SW480 (cell line): Measurements from ENCODE around the gene CCR7.
A peak's percentile ranks its signal among the peaks of the same experiment; 100 is the strongest.
"Not testable (repeated sequence)": the region's sequence is repeated elsewhere in the genome, so short reads cannot be mapped to it uniquely, and the experiment has no call there.

Experiments
- DNase-seq: peaks from one replicate; pipeline ENCODE4 v3.0.0-alpha.2; 2016; ENCODE audit warnings: low spot score

CCR7 gene

GRCh38 chr17:40597156-40597555 is 31.9 kb upstream of the CCR7 start:
- DNase-seq: no peak

GRCh38 chr17:40596261-40596919 is 31.1 kb upstream of the CCR7 start:
- peak; percentile 85 for DNase-seq

- DNase-seq: no peak
Measured at GRCh38 chr17:40590742-40591141, 25.5 kb upstream of the CCR7 start.

GRCh38 chr17:40588552-40588951 is 23.3 kb upstream of the CCR7 start:
- no peak for DNase-seq

GRCh38 chr17:40586264-40586663 is 21.0 kb upstream of the CCR7 start:
- not testable (repeated sequence) for DNase-seq

GRCh38 chr17:40584950-40585349 is 19.7 kb upstream of the CCR7 start:
- DNase-seq: not testable (repeated sequence)

DNA sequence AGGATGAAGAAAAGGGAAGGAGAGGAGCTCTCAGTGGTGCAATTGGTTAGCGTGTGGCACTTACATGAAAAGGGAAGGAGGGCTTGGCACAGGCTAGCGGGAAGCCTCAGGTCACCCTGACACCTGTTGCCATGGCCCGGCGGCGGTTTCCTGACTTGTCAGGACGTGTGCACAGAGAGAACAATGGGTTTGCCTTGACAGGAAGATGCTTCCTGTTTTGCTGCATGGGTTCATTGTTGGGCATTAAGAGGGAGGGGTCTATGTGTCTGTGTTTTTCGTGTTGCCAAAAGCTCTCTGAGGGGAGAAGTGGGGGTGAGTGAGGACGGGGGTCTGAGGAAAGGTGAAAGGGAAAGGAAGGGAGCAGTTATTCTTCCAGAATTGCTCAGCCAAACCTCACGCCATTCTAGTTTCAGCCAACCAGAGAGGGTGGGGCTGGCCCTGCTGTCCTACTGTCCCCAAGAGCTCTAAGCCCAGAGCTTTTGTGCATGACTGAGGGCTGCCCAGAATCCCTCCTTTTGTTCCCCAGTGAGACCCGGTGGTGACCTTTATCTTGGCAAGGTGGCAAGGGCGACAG is 17.1 kb upstream of the CCR7 start:
- DNase-seq: peak; percentile 59

GRCh38 chr17:40580140-40580539 is 14.9 kb upstream of the CCR7 start:
- DNase-seq: no peak

- DNase-seq: no peak
Measured at GRCh38 chr17:40579471-40579870, 14.2 kb upstream of the CCR7 start.

GRCh38 chr17:40577611-40578065 is 12.4 kb upstream of the CCR7 start:
- no peak for DNase-seq

DNA sequence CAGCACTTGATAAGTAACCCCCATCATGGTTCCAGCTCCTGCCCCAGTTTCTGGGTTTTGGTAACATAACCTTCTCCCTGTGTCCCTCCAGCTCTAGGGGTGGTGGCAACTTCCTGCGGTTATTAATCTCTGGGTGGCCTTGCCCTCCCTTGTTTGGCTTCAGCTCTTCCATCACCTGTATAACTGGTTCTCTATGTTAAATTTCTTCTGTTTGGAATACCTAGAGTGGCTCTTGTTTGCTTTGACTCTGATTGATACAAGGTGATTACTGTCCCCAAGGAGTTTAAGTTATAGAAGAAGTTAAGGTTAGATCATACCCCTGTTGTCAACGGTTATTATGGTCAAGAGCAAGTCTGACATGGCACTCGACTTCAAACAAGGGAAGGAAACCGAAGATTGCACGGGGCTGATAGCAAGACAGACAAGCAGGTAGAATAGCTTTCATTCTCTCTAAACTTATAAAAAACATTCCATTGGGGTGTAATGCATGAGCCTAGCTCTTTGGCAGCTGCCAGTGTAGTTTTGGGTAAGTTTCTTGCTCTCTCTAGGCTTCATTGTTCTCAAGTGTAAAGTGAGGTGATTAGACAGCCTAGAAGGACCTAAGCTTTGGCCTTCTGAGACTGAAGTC is 11.0 kb upstream of the CCR7 start:
- no peak for DNase-seq

DNA sequence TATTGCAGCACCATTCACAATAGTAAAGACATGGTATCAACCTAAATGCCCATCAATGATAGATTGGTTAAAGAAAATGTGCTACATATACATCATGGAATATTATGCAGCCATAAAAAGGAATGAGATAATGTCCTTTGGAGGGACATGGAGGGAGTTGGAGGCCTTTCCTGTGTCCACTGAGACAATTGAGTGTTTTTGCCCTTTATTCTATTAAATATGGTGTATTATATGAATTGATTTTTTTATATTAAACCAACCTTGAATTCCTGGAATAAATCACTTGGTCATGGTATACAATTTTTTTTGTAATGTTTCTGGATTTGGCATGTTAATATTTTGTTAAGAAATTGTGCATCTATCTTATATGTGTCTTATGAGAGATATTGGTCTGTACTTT is 9.0 kb upstream of the CCR7 start:
- DNase-seq: no peak

DNA sequence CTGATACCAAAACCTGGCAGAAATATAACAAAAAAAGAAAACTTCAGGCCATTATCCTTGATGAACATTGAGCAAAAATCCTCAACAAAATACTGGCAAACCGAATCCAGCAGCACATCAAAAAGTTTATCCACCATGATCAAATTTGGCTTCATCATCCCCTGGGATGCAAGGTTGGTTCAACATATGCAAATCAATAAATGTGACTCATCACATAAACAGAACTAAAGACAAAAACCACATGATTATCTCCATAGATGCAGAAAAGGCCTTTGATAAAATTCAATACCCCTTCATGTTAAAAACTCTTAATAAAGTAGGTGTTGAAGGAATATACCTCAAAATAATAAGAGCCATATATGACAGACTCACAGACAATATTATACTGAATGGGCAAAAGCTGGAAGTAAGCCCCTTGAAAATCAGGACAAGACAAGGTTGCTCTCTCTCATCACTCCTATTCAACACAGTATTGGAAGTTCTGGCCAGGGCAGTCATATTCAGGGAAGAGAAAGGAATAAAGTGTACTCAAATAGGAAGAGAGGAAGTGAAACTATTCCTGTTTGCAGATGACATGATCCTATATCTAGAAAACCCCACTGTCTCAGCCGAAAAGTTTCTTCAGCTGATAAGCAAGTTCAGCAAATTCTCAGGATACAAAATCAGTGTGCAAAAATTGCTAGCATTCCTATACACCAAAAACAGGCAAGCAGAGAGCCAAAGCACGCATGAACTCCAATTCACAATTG is 7.1 kb upstream of the CCR7 start:
- not testable (repeated sequence) for DNase-seq

DNA sequence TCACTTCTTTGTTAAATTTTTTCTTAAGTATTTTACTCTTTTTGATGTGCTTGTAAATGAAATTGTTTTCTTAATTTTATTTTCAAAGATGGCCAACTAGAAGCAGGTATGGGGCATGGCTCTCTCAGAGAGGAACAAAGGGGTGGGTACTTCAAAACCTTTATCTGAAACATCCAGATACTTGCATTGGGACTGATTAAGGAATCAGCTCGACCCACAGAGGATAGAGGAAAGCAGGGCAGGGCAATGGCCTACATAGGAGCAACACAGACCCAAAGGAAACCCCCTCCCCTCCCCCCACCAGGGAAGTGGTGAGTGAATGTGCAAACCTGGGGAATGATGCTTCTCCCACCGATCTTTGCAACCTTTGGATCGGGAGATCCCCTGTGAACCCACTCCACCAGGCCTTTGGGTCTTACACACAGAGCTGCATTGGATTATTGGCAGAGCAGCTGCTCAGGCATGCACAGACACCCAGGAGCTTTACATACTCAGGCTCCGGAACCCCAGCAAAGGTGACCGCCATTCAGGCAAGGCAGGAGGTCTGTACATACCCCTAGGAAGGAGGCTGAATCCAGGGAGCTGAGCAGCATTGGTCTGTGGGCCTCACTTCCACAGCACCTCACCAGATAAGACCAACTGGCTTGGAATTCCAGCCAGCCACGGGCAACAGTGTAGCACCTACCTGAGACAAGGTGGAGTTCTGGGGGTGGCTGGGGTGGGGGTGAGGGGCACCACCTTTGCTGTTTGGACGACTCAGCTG is 3.0 kb upstream of the CCR7 start:
- no peak for DNase-seq

DNA sequence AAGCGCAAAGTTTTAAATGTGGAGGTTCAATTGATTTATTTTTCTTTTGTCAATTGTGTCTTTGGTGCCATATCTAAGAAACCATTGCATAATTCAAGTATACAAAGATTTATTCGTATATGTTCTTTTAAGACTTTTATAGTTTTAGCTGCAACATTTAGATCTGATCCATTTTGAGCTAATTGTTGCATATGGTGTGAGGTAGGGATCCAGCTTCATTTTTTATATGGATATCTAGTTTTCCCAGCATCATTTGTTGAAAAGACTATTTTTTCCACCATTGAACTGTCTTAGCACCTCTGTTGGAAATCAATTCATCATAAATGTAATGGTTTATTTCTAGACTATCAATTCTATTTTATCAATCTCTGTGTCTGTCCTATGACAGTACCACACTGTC is 2.1 kb upstream of the CCR7 start:
- DNase-seq: no peak

GRCh38 chr17:40565769-40566409 is 617 bp upstream of the CCR7 start:
- peak; percentile 16 for DNase-seq

DNA sequence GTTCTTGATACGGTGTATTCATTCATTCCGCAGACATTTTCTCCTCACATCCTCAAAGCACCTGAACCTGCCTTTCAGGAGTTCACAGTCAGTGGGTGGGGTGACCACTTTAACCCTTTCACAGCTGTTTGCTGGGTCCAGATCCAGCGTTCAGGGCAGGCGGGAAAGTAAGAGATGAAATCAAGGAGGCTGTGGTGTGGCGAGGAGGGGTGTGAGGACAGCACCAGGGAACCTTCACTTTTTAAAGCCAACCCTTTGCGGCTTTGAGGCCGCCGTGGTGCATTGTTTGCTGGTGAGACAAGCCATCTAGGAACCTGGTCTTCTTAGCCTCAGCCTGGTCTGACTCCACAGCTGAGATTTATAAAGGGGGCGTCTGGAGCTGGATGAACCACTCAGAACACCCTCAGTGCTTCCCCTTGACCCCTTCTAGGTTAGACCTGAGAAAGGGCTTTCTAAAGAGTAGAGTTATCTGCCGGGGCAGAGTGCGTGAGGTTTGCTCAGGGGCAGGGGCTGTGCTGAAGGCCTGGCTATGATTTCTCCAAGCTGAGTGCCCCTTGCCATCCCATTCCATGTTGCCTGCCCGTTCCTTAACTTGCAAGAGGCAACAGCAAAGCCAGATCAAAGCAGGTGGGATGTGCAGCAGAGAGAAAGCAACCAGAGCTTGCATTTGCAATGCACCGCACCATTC is 933 bp downstream of the CCR7 start:
- DNase-seq: no peak

DNA sequence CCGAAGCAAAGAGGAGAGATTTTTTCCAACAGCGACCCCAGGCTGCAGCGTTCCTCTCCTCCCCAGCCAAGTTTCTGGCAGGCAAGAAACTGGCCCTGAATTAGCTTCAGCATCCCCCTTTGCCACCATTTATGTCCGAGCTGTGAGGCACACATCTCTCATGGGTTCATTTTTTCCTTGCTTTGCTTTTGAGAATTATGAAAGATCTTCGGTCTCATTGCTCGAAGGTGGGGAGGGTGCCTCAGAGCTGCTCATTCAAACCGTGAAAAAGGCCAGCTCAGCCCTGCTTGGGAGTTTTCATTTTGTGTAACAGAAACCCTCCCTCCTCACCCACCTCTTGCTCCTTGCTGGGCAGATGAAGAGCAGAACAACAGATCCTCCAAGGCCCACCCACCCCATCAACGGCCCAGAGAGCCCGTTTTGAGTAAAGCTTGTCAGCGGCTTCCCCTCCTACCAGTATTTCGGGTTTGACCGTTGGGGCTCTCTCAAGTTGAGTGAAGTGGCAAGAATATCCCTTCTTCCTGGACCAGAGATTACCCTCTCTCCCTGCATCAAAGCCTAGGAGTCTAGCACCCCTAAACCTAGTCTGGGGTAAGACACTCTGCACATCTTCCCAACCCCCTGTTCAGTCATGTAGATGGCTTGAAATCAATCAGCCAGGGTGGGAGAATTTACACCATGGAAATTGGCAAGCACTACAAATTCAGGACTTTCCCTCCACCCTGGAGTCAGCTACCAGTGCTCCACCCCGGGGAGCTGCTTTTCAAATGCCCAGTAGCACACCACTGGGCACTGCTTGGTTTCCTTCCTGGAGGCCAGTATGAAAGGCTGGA is 1.8 kb downstream of the CCR7 start:
- no peak for DNase-seq

GRCh38 chr17:40562838-40563219 is 2.4 kb downstream of the CCR7 start:
- DNase-seq: no peak
